ENCODE data around the gene LRRC3.
A peak's percentile ranks its signal among the peaks of the same experiment; 100 is the strongest.

LRRC3 gene

GRCh38 chr21:44440241-44441040, 14.9 kb upstream of the LRRC3 start:
- no peak for DNase-seq (ENCODE audit: low spot score)

GRCh38 chr21:44441041-44441400, 14.3 kb upstream of the LRRC3 start:
- no peak for DNase-seq (ENCODE audit: low spot score)

GRCh38 chr21:44441581-44442265, 13.6 kb upstream of the LRRC3 start:
- no peak for DNase-seq (ENCODE audit: low spot score)

- DNase-seq (ENCODE audit: low spot score) = no peak
These were observed 12.8 kb upstream of the LRRC3 start for GRCh38 chr21:44442266-44443125.

- no peak for DNase-seq (ENCODE audit: low spot score)
These were observed 11.9 kb upstream of the LRRC3 start for GRCh38 chr21:44443291-44443890.

- no peak for DNase-seq (ENCODE audit: low spot score)
These were observed 11.4 kb upstream of the LRRC3 start for GRCh38 chr21:44443891-44444285.

- peak; percentile 64 for DNase-seq (ENCODE audit: low spot score)
These were observed 10.9 kb upstream of the LRRC3 start for GRCh38 chr21:44444286-44444931.

GRCh38 chr21:44445145-44445812, 10.0 kb upstream of the LRRC3 start:
- DNase-seq (ENCODE audit: low spot score) = no peak

- no peak for DNase-seq (ENCODE audit: low spot score)
These were observed 6.6 kb upstream of the LRRC3 start for GRCh38 chr21:44448651-44449131.

- DNase-seq (ENCODE audit: low spot score) = no peak
These were observed 5.6 kb upstream of the LRRC3 start for GRCh38 chr21:44449473-44450363.

GRCh38 chr21:44450402-44450801, 4.9 kb upstream of the LRRC3 start:
- DNase-seq (ENCODE audit: low spot score) = no peak

- no peak for DNase-seq (ENCODE audit: low spot score)
These were observed 4.3 kb upstream of the LRRC3 start for GRCh38 chr21:44450999-44451398.

- DNase-seq (ENCODE audit: low spot score) = no peak
These were observed 2.2 kb upstream of the LRRC3 start for GRCh38 chr21:44453120-44453519.

GRCh38 chr21:44454058-44454457, 1.3 kb upstream of the LRRC3 start:
- no peak for DNase-seq (ENCODE audit: low spot score)

GRCh38 chr21:44455524-44456213, 359 bp downstream of the LRRC3 start:
- peak; percentile 54 for DNase-seq (ENCODE audit: low spot score)

- no peak for DNase-seq (ENCODE audit: low spot score)
These were observed 1.1 kb downstream of the LRRC3 start for GRCh38 chr21:44456214-44456914.

GRCh38 chr21:44456915-44457736, 1.8 kb downstream of the LRRC3 start:
- no peak for DNase-seq (ENCODE audit: low spot score)
